NCI-H1436 treated with DMSO at 0.1 percent for 48 hours (cell line): ENCODE data around the gene MPPED1.

Source experiments
- DNase-seq: peaks from one replicate; lab custom pipeline; 2025; lab: John Stamatoyannopoulos, UW

The MPPED1 gene

DNA sequence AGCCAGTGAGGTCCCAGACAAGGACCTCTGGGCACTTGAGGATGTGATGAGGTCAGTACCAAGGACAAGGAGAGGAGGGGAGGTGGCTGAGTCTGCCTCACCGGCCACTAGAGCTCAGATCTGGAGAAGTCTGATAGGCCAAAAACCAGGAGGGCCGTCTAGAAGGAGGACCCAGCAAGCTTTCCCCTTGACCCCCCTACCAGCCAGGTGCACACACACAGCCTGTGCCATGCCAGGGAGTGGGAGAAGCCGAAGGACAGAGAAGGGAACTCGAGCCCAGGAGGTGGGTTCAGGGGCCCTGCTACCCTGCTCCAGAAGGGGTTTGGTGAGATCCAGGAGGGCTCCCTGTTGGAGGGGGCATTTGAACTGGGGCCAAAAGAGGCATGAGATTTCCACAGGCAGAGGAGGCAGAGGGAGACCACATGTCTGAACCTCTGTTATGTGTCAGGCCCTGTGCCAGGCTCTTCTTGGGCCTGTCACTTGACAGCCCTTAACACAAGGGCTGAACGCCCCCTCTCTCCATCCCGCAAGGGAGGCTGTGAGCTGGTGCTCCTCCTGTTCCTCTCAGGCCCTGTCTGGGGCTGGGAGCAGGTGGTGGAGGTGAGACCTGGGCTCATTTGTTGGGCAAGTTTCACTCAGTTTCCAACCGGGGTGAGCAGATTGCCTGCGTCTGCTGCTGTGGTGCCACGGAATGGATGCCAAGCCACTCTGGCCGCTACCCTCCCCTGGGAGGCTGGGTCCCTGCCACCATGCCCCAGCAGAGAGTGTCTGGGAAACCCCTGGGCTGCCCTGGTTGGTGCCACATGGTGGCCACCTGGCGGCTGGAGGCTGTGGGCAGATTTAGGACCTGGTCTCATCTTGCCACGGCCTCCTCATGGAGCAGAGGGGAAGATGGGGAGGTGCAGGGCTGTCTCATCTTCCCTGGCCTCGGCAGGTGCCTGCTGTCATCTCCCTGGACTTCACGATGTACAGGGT, 65.2 kb downstream of the MPPED1 start:
- DNase-seq, result no peak

- DNase-seq, result no peak
Measured at GRCh38 chr22:43477966-43478365, 66.2 kb downstream of the MPPED1 start.

GRCh38 chr22:43478621-43479300, 66.9 kb downstream of the MPPED1 start:
- DNase-seq, result no peak

DNA sequence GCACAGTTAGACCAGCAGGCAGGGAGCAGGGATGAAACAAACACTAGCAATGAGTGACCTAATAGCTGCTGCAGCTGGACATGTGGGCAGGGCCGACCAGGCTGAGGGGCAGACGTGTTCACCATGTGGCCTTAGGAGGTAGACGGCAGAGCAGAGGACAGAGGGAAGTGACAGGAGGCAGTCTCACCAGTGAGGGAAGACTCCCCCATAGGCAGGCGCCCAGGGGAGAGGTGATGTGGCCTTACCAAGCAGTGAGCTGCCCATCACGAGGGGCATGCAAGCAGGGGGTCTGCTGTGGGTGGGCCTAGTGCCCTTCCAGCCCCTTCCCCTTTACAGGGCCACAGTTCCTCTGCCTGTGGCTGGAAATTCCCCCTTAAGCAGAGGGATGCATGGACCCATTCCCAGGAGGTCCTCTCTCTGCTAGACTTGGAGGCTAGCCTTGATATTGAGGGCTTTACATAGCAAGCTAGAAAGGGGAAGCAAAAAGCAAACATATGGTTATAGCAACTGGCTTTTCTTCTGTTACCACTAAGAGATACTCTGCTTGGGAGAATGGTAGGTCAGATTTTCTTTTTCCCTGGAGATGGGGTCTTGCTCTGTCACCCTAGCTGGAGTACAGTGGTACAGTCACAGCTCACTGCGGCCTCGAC, 67.6 kb downstream of the MPPED1 start:
- DNase-seq, result no peak

GRCh38 chr22:43479962-43480361, 68.1 kb downstream of the MPPED1 start:
- no peak for DNase-seq

DNA sequence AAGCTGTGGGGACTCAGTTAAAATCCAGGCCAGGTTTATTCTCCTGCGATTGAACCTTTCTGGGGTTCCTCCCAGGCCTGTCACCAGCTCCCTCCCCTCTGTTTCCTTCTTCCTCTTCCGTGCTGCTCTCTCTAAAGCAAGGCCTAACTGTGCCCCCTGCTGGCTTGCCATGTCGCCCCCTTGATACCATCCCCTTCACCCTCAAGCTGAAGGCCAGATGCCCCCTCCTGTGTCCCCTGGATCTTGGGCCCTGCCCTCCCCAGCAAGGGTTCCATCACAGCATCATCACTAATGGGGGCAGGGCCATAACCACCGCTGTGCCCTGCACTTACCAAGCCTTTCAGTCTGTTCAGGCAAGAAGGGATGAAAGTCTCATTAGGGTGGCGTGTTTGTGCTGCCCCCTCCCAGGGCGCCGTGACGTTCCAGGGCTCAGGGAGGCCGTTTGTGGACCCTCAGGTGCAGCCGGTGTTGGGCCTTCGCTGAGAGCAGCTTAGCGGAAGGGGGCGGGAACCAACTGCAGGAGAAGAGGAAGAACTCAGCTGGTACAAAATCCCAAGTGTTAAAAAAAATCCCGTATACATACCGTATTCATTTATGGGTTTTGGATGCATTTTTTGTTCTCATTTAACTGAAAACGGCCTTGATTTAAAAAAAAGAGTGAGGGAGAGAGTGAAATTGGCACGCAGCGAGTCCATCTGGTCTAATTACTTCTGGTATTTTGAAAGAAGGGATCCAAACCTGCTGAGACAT, 69.9 kb downstream of the MPPED1 start:
- DNase-seq, result no peak

DNA sequence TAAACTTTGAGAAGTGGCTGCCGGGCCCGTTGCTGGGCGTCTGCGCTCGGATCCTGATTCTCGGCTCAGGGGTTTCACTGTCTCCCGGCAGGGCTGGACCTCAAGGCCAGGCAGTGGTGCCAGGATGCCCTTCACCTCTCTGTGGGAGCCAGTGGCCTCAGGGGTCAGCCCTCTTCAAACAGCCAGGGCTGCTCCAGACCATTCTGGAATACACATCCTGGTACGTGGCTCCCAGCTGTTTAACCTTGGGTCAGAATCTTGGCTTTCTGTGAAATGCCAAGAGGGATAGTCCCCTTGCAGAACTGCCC, 70.5 kb downstream of the MPPED1 start:
- no peak for DNase-seq

DNA sequence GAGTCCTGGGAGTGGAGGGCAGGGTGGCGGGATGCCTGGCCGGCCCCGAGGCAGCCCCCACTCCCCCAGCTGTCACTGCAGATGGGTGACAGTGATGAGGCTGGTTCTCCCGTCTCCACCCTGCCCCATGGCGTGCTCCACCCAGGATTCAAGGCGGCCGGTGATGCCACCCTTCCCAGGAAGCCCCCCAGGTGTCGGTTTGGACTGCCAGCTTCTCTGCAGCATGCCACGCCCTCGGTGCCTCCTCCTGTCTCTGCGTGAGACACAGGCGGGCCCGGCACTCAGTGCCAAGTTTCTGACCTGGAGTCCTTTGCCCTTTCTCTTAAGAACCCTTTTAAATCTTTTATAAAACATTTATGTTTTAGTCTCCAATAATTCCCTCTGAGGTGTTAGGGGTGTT, 71.5 kb downstream of the MPPED1 start:
- DNase-seq, result no peak

GRCh38 chr22:43483669-43484068, 71.9 kb downstream of the MPPED1 start:
- DNase-seq, result no peak

DNA sequence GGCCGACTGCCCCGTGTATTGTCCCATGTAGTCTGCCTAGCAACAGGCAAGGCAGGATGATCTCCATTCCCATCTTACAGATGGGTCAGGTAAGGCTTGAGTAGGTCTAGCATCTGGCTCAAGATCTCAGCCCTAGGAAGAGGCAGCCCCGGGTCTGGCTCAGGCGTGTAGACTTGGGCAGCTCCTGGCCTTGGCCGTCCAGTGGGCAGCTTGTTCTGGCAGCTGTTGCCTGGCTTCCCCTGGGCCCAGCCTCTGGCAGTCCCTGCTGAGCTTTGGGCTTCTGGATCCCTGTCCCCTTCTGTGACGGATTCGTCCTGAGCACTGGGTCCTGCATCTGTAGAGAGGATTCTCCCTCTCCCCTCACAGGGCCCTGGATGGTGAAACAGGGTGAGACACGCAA, 72.4 kb downstream of the MPPED1 start:
- DNase-seq, result no peak

DNA sequence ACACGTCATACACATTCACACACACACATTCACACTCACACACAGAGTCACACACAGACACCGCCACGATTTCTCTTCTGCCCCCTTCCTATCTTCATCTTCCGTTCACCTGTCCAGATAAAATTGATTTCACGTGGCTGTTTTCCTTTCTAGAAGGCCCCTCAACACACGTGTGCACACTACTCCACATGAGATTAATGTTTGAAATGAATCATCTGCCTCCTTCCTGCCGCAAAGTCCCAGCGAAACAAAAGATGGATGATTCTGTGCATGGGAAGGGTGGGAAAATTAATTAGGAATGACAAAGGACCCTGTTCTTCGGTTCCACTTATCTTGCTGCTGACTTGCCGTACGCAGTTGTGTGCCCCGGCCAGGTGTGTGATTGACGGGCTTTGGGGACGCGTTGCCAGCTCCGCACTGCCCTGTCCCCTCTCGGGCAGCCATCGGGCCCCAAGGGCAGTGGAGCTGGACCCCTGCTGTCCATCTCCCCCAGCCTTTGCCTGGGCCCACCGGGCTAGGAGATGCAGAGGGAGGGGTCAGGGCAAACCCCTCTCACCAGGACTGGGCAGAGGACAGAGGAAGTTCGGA, 73.8 kb downstream of the MPPED1 start:
- no peak for DNase-seq

- no peak for DNase-seq
Measured at GRCh38 chr22:43487311-43488030, 75.7 kb downstream of the MPPED1 start.

DNA sequence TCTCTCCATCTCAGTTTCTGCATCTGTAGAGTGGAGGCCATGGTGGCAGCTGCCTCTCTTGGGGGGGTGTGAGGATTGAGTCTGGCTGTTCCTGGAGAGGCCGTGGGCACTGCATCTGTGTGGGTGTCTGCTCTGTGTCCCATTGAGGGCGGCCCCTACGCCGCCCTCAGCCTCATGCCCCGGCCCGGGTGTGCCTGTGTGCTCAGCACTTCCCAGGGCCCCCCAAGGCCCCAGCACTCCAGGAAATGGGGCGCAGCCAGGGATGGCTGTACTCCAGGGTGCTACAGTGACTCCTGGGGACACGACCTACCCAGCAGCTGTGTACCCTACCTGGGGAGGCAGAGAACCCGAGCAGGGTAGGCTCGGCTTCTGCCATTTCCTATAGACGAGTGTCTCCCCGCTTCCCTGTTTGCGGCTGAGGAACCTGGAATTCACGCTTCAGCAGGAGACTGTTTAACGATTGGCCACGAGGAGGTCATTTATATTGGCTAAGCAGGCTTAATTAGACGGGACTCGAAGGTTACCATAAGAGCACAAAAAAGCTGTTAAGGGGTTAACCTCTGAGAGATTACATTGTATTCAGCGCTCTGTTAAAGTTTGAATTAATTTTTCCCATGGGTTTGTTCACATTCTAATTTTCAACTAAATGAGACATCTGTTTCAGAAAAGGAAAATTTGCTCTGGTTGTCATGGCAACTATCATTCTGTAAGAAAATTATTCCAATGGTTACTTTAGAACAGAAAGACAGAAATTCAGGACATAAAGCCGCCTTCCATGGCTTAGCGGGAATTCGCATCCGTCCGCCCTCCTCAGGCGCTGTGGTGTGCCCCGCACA, 76.4 kb downstream of the MPPED1 start:
- DNase-seq, result no peak

DNA sequence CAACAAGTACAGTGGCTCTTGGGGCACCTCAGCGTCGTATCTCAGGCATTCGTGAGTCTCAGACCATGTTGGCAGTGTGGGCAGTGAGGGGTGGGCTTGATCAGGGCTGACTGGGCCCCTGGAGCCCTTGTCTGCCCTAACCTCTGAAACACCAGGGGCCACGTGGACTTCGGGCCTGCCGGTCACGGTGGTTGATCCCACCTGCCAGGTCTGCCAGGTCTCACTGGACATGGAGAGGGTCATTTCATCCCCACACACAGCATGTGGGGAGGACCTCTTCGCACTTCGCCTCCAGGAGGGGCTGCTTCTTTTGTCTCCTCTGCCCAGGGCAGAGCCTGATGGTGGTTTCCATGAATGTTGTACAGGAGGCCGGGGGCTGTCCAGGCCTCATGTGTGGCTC, 77.1 kb downstream of the MPPED1 start:
- no peak for DNase-seq

- no peak for DNase-seq
Measured at GRCh38 chr22:43490311-43490710, 78.5 kb downstream of the MPPED1 start.

- no peak for DNase-seq
Measured at GRCh38 chr22:43491177-43491576, 79.4 kb downstream of the MPPED1 start.

- no peak for DNase-seq
Measured at GRCh38 chr22:43491737-43492136, 79.9 kb downstream of the MPPED1 start.

DNA sequence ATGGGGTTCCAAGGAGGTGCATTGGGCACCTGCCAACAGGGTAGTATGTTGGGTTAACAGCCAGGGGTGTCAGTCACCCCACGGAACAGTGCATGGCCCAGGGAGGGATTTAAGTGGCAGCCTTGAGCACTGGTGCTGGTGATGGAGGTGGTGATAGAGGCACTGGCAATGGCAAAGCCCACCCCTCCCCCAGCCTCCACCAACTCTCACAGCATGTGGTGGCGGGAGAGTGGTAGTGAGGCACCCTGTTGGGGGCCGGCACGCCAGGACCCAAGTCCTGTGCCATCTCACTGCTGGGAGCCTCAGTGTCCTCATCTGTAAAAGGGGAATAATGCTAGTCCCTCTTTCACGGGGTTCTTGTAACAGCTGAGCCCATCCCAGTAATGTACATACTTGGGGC, 81.5 kb downstream of the MPPED1 start:
- DNase-seq, result no peak

GRCh38 chr22:43497956-43498855, 86.4 kb downstream of the MPPED1 start:
- no peak for DNase-seq
